Osteoblast (primary cell): Measurements from ENCODE around the gene FOXK1. TPM values are rescaled to one million over a fixed set of nuclear protein-coding genes. Genes with fewer than 3 reads are reported as not detected.

Experiments
- DNase-seq: peaks from one replicate; pipeline ENCODE4 v3.0.0; 2011; ENCODE audit warnings: low spot score, mixed read lengths; ENCODE audit not compliant: insufficient read length; ENCODE audit errors: missing footprints
- H2AFZ ChIP-seq: 2 replicates; pipeline ENCODE4 v1.6.0; 2011; ENCODE audit warnings: mild to moderate bottlenecking, low read length
- H3K27ac ChIP-seq: 2 replicates; pipeline ENCODE4 v1.5.1; 2011; ENCODE audit warnings: mild to moderate bottlenecking, low read depth, low read length, moderate library complexity
- H3K27me3 ChIP-seq: 2 replicates; pipeline ENCODE4 v1.6.0; 2012; ENCODE audit warnings: mild to moderate bottlenecking, control low read depth, inconsistent platforms, low read length, moderate library complexity; ENCODE audit not compliant: insufficient read depth
- H3K36me3 ChIP-seq: 2 replicates; pipeline ENCODE4 v1.5.1; 2011; ENCODE audit warnings: mild to moderate bottlenecking, low read length, control low read depth, moderate library complexity; ENCODE audit not compliant: insufficient read depth
- H3K4me1 ChIP-seq: 2 replicates; pipeline ENCODE4 v1.5.1; 2011; ENCODE audit warnings: mild to moderate bottlenecking, low read length, control low read depth, moderate library complexity; ENCODE audit not compliant: insufficient read depth
- H3K4me2 ChIP-seq: 2 replicates; pipeline ENCODE4 v1.6.0; 2011; ENCODE audit warnings: mild to moderate bottlenecking, low read length; ENCODE audit not compliant: insufficient read depth
- H3K4me3 ChIP-seq: fragments of 200-600 bp; sonication (generic); 3 replicates; pipeline ENCODE4 v1.5.1; 2012; ENCODE audit warnings: mild to moderate bottlenecking, low read length, inconsistent platforms; ENCODE audit not compliant: insufficient read depth
- H3K79me2 ChIP-seq: 2 replicates; pipeline ENCODE4 v1.6.0; 2012; ENCODE audit warnings: mild to moderate bottlenecking, low read length, control low read depth, inconsistent platforms; ENCODE audit not compliant: insufficient read depth
- H3K9me3 ChIP-seq: 2 replicates; pipeline ENCODE4 v1.5.1; 2011; ENCODE audit warnings: low read depth, low read length, control low read depth
- H4K20me1 ChIP-seq: 2 replicates; pipeline ENCODE4 v1.6.0; 2012; ENCODE audit warnings: mild to moderate bottlenecking, low read length, control low read depth; ENCODE audit not compliant: insufficient read depth
- CTCF ChIP-seq: IDR thresholded peaks from 2 replicates; pipeline ENCODE4 v1.5.1; 2011; ENCODE audit warnings: mild to moderate bottlenecking, low read depth, low read length, moderate library complexity; ENCODE audit errors: extremely low read depth
- total RNA-seq: library from RNA; depleted of rRNA; stranded (reverse); fragments of >200 nt; gene quantifications from 2 replicates; pipeline ENCODE4 v1.2.3, GENCODE V29; 2012

FOXK1 gene
- total RNA-seq, 1 donor: 31.8 TPM

- H3K9me3 ChIP-seq: no peaks in the 10 kb centered on the region
- no peak for DNase-seq
These were observed 88.8 kb downstream of the FOXK1 start for GRCh38 chr7:4770886-4771285.

GRCh38 chr7:4771737-4772136, 89.6 kb downstream of the FOXK1 start:
- TF ChIP-seq CTCF: no peak
- peaks cover 15% of the 10 kb centered on the region for H3K79me2 ChIP-seq
- no peak overlapping the region for H3K4me2 ChIP-seq
- H3K4me3 ChIP-seq: no peak overlapping the region
- no peaks in the 10 kb centered on the region for H3K9me3 ChIP-seq
- H4K20me1 ChIP-seq: peaks cover 2% of the 10 kb centered on the region
- H3K36me3 ChIP-seq: peaks cover 6% of the 10 kb centered on the region
- DNase-seq: no peak
- no peaks in the 10 kb centered on the region for H3K27me3 ChIP-seq
- H3K4me1 ChIP-seq: peaks cover 12% of the 10 kb centered on the region
- no peak overlapping the region for H3K27ac ChIP-seq
- no peak overlapping the region for H2AFZ ChIP-seq

More at GRCh38 chr7:4770886-4771285, 88.8 kb downstream of the FOXK1 start:
- H3K36me3 ChIP-seq: peaks cover 4% of the 10 kb centered on the region
- H4K20me1 ChIP-seq: no peaks in the 10 kb centered on the region
- H3K4me2 ChIP-seq: no peak overlapping the region
- peaks cover 6% of the 10 kb centered on the region for H3K4me1 ChIP-seq
- H2AFZ ChIP-seq: no peak overlapping the region
- no peaks in the 10 kb centered on the region for H3K27me3 ChIP-seq
- H3K4me3 ChIP-seq: no peak overlapping the region
- H3K27ac ChIP-seq: no peak overlapping the region
- TF ChIP-seq CTCF: no peak
- H3K79me2 ChIP-seq: peaks cover 7% of the 10 kb centered on the region

GRCh38 chr7:4772306-4772705, 90.2 kb downstream of the FOXK1 start:
- Histone ChIP-seq H2AFZ (no peak overlapping the region), H3K36me3 (peaks cover 8% of the 10 kb centered on the region), H3K9me3 (no peaks in the 10 kb centered on the region), H4K20me1 (peaks cover 3% of the 10 kb centered on the region), H3K27me3 (no peaks in the 10 kb centered on the region), H3K79me2 (peaks cover 20% of the 10 kb centered on the region), H3K4me1 (peaks cover 16% of the 10 kb centered on the region), H3K4me3 (no peak overlapping the region), H3K27ac (no peak overlapping the region), H3K4me2 (no peak overlapping the region)
- no peak for DNase-seq
- TF ChIP-seq CTCF: no peak

- H3K4me1 ChIP-seq: peaks cover 16% of the 10 kb centered on the region
- H3K36me3 ChIP-seq: peaks cover 17% of the 10 kb centered on the region
- peak overlapping the region; percentile 93 for H3K4me2 ChIP-seq
- no peak overlapping the region for H3K4me3 ChIP-seq
- no peak for TF ChIP-seq CTCF
- peak overlapping the region; percentile 95 for H3K27ac ChIP-seq
- peaks cover 32% of the 10 kb centered on the region for H3K79me2 ChIP-seq
- no peaks in the 10 kb centered on the region for H3K9me3 ChIP-seq
- DNase-seq: no peak
- H3K27me3 ChIP-seq: no peaks in the 10 kb centered on the region
- H2AFZ ChIP-seq: no peak overlapping the region
- peaks cover 13% of the 10 kb centered on the region for H4K20me1 ChIP-seq
These were observed 91.9 kb downstream of the FOXK1 start for GRCh38 chr7:4774007-4774406.
